DOHH2 (cell line): ENCODE data around the gene MAG.

Experiments
- CTCF ChIP-seq: fragments of 200-600 bp; sonication (generic); IDR thresholded peaks from one replicate; pipeline ENCODE4 v1.5.1; 2014; ENCODE audit warnings: antibody characterized with exemption, mild to moderate bottlenecking, low read depth, low read length; ENCODE audit not compliant: poor library complexity, severe bottlenecking
- EZH2phosphoT487 ChIP-seq: fragments of 200-600 bp; sonication (generic); IDR thresholded peaks from 2 replicates; pipeline ENCODE4 v1.6.1; 2017; ENCODE audit warnings: borderline replicate concordance, mild to moderate bottlenecking, antibody characterized with exemption, low read length, moderate library complexity, mixed read lengths

- TF ChIP-seq CTCF (no peak), EZH2phosphoT487 (no peak)
These were observed 40.5 kb upstream of the MAG start for GRCh38 chr19:35251456-35251855.
